Mesothelial cell of epicardium (in vitro differentiated cells): Measurements from ENCODE around the gene USP11. TPM values are rescaled to one million over a fixed set of nuclear protein-coding genes. Genes with fewer than 3 reads are reported as not detected.

Experiments
- DNase-seq, 2 experiments: peaks; one replicate each; pipeline ENCODE4 v3.0.0; 2021; ENCODE audit warnings: low spot score in 2 of 2; ENCODE audit not compliant: unreplicated experiment in 2 of 2
- H3K27ac Mint-ChIP-seq: 2 replicates; pipeline ENCODE4 v1.8.0; 2021; ENCODE audit warnings: mixed read lengths
- H3K27me3 Mint-ChIP-seq: 2 replicates; pipeline ENCODE4 v1.8.0; 2021; ENCODE audit warnings: low read depth, mixed read lengths
- H3K36me3 Mint-ChIP-seq: 2 replicates; pipeline ENCODE4 v1.8.0; 2021; ENCODE audit warnings: mixed read lengths
- H3K4me1 Mint-ChIP-seq: 2 replicates; pipeline ENCODE4 v1.8.0; 2021; ENCODE audit warnings: mixed read lengths
- H3K4me3 Mint-ChIP-seq: 2 replicates; pipeline ENCODE4 v1.8.0; 2021; ENCODE audit warnings: mild to moderate bottlenecking, moderate library complexity, mixed read lengths
- H3K9me3 Mint-ChIP-seq: 2 replicates; pipeline ENCODE4 v1.8.0; 2021; ENCODE audit warnings: mixed read lengths
- total RNA-seq: library from RNA; stranded (reverse); gene quantifications from 3 replicates; pipeline ENCODE4 v1.2.1, GENCODE V29; 2021
- TF ChIP-seq, protein P1 (sequence below): fragments of 200-600 bp; sonication (generic); IDR thresholded peaks from one replicate; pipeline ENCODE4 v1.5.0; 2021; ENCODE audit warnings: antibody characterized with exemption; ENCODE audit not compliant: unreplicated experiment

The USP11 gene
- total RNA-seq, 1 donor from 2014 or later = 315 TPM

DNA sequence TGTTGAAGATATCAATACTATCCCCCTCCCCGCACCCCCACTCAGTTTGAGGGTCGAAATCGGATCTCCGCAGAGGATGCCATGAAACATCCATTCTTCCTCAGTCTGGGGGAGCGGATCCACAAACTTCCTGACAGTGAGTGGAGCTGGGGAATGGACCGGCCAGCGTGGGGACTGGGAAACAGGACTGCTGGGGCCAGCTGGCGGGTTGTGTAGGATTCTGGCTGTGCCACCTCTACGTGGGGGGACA lies 5.5 kb upstream of the USP11 start:
- TF ChIP-seq, protein P1, sequence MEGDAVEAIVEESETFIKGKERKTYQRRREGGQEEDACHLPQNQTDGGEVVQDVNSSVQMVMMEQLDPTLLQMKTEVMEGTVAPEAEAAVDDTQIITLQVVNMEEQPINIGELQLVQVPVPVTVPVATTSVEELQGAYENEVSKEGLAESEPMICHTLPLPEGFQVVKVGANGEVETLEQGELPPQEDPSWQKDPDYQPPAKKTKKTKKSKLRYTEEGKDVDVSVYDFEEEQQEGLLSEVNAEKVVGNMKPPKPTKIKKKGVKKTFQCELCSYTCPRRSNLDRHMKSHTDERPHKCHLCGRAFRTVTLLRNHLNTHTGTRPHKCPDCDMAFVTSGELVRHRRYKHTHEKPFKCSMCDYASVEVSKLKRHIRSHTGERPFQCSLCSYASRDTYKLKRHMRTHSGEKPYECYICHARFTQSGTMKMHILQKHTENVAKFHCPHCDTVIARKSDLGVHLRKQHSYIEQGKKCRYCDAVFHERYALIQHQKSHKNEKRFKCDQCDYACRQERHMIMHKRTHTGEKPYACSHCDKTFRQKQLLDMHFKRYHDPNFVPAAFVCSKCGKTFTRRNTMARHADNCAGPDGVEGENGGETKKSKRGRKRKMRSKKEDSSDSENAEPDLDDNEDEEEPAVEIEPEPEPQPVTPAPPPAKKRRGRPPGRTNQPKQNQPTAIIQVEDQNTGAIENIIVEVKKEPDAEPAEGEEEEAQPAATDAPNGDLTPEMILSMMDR = no peak
- H3K36me3 Mint-ChIP-seq = peaks cover 35% of the 10 kb centered on the region
- DNase-seq = no peak
- peaks cover 4% of the 10 kb centered on the region for H3K4me1 Mint-ChIP-seq
- H3K27me3 Mint-ChIP-seq = no peaks in the 10 kb centered on the region
- H3K9me3 Mint-ChIP-seq = no peaks in the 10 kb centered on the region
- no peak overlapping the region for H3K4me3 Mint-ChIP-seq
- no peak overlapping the region for H3K27ac Mint-ChIP-seq

DNA sequence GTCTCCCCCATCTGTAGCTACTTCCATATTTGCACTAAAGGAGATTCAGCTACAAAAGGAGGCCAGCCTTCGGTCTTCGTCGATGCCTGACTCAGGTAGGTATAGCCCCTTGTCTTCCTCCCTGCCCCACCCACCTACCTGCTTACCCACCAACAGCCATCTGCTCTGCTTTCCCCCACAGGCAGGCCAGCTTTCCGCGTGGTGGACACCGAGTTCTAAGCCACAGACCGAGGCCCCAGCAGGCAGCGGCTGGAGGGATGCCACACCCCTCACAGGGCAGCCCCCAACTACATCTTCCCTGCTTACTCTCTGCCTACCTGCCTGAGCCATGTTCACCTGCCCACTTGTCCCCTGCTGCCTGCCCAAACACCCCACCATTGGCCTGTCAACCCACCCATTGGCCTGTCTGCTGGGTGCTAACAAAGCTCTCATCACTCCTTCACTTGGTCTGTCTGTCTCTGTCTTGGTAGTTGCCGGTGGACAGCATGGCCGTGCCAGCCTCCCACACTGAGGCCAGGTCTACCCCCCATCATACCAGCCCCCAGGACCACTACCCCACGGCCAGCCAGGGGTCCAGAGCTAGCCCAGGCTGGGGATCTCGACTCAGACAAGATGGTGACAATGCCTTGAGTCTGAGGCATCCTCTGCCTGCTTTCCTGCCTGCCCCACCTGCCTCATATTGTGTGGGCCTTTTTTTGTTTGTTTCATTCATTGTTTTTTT lies 4.1 kb upstream of the USP11 start:
- no peak overlapping the region for H3K4me3 Mint-ChIP-seq
- no peaks in the 10 kb centered on the region for H3K27me3 Mint-ChIP-seq
- no peak for DNase-seq
- H3K4me1 Mint-ChIP-seq = peaks cover 11% of the 10 kb centered on the region
- H3K9me3 Mint-ChIP-seq = no peaks in the 10 kb centered on the region
- TF ChIP-seq, protein P1 = no peak
- peaks cover 31% of the 10 kb centered on the region for H3K36me3 Mint-ChIP-seq
- no peak overlapping the region for H3K27ac Mint-ChIP-seq

DNA sequence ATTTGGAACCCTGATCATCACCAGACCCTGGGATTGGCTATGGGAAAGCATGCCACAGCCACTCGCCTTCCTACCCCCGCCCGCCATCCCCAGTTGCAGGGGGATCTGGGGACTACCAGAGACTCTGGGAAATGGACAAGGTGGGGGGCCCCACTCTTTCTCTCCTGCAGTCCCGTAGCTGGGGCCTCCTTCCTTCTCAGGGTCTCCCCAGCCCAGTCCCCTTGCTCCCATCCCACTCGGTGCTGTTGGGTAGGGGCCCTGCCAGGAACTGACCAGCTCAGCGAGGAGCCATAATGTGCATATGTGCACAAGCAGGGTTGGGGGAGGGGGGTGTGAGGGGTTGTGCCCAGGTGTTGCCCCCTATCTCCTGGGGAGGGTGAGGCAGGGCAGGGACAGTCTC lies 3.4 kb upstream of the USP11 start:
- Mint-ChIP-seq H3K4me1 (peaks cover 11% of the 10 kb centered on the region), H3K9me3 (no peaks in the 10 kb centered on the region), H3K36me3 (peaks cover 31% of the 10 kb centered on the region), H3K4me3 (no peak overlapping the region), H3K27me3 (no peaks in the 10 kb centered on the region), H3K27ac (no peak overlapping the region)
- no peak for DNase-seq
- TF ChIP-seq, protein P1 = no peak

DNA sequence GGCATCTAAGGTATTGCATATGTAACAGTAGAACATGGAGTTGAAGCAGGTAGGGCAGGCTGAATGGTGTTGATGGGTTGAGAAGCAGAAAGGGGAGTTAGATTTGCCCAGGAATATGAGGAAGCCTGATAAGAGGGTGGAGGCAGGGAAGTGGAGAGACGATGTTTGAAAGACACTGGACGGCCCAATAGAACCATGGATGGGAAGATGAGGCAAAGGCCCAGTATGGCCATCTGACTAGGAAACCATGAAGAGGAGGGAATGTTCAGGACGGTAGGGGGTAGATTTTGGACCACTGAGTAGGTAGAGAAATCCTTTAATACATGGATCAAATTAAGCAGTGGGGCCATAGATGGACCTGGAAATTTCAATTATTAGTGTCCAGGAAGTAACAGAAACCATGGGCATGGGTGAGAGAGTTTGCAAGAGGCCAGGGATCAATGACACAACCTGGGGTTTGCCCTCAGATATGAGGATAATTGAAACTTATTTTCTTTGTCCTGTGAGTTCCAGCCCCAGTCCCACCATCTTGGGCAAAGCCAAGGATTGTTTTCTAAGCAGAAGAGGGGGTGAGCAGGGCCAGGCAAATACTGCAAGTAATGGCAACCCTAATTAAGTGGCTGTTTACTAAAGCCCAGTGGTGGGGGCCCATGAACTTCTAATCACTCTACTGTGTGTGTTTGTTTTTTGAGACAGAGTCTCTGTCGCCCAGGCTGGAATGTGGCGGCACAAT lies 2.5 kb upstream of the USP11 start:
- TF ChIP-seq, protein P1 = no peak
- peaks cover 26% of the 10 kb centered on the region for H3K36me3 Mint-ChIP-seq
- H3K9me3 Mint-ChIP-seq = no peaks in the 10 kb centered on the region
- H3K4me1 Mint-ChIP-seq = peaks cover 15% of the 10 kb centered on the region
- no peaks in the 10 kb centered on the region for H3K27me3 Mint-ChIP-seq
- no peak overlapping the region for H3K4me3 Mint-ChIP-seq
- no peak for DNase-seq
- peak overlapping the region; percentile 29 for H3K27ac Mint-ChIP-seq

DNA sequence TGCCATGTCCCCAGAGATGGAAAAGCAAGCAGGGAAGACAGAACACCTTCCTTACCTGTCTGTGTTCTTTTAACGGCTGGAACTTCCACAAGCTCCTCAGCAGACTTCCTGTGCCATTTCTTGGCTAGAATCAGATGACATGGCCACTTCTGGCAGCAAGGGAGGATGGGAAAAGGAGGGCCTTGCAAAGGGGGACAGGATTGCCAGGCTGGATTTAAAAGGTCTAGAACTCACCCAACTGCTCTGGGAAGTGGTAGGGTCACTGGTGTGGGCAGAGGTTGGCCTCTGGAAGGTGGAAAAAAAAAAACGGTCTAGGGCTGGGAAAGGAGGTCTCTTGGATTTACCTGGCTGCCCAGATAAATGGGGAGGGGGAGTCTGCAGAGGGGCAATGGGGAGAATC lies 1.6 kb upstream of the USP11 start:
- TF ChIP-seq, protein P1 = no peak
- no peaks in the 10 kb centered on the region for H3K9me3 Mint-ChIP-seq
- H3K27me3 Mint-ChIP-seq = no peaks in the 10 kb centered on the region
- peaks cover 23% of the 10 kb centered on the region for H3K4me1 Mint-ChIP-seq
- H3K27ac Mint-ChIP-seq = peak overlapping the region; percentile 100
- DNase-seq = no peak
- H3K4me3 Mint-ChIP-seq = peak overlapping the region; percentile 24
- H3K36me3 Mint-ChIP-seq = peaks cover 20% of the 10 kb centered on the region
